Activated T-cell treated with anti-CD3 and anti-CD28 coated beads, Interleukin-2, amount 50 U/mL, for 24 hours (primary cell): ENCODE results near the gene PDE4B.

Experiments
- DNase-seq: peaks from one replicate; pipeline ENCODE4 v3.0.0-alpha.2; 2020
- H3K27ac Mint-ChIP-seq: 2 replicates; pipeline ENCODE4 v1.8.0; 2020; ENCODE audit warnings: mild to moderate bottlenecking, mixed read lengths
- H3K27me3 Mint-ChIP-seq: 2 replicates; pipeline ENCODE4 v1.8.0; 2020; ENCODE audit warnings: mixed read lengths
- H3K36me3 Mint-ChIP-seq: 2 replicates; pipeline ENCODE4 v1.8.0; 2020; ENCODE audit warnings: low read depth, mixed read lengths
- H3K4me1 Mint-ChIP-seq: 2 replicates; pipeline ENCODE4 v1.8.0; 2020; ENCODE audit warnings: low read depth, mixed read lengths
- H3K4me3 Mint-ChIP-seq: 2 replicates; pipeline ENCODE4 v1.8.0; 2020; ENCODE audit warnings: mild to moderate bottlenecking, moderate library complexity, mixed read lengths
- H3K9me3 Mint-ChIP-seq: 2 replicates; pipeline ENCODE4 v1.8.0; 2020; ENCODE audit warnings: mixed read lengths

PDE4B gene

GRCh38 chr1:65792669-65793358 is at the start of gene PDE4B:
Gene PDE4B, plus strand, starts transcription at chr1:65792895.
- Mint-ChIP-seq H3K36me3 (no peaks in the 10 kb centered on the region), H3K27ac (no peak within 1 kb of the TSS), H3K4me1 (no peaks in the 10 kb centered on the region), H3K27me3 (peaks cover 59% of the 10 kb centered on the region), H3K9me3 (peaks cover 6% of the 10 kb centered on the region), H3K4me3 (no peak within 1 kb of the TSS)
- no peak for DNase-seq

- Mint-ChIP-seq H3K9me3 (peaks cover 9% of the 10 kb centered on the region), H3K4me1 (no peaks in the 10 kb centered on the region), H3K36me3 (no peaks in the 10 kb centered on the region), H3K27me3 (peaks cover 16% of the 10 kb centered on the region), H3K4me3 (no peak overlapping the region), H3K27ac (no peak overlapping the region)
- no peak for DNase-seq
Measured at GRCh38 chr1:65744731-65745130, 48.0 kb upstream of the PDE4B start.

GRCh38 chr1:65751961-65752360 is 40.7 kb upstream of the PDE4B start:
- Mint-ChIP-seq H3K4me3 (no peak overlapping the region), H3K27me3 (peaks cover 17% of the 10 kb centered on the region), H3K4me1 (no peaks in the 10 kb centered on the region), H3K36me3 (no peaks in the 10 kb centered on the region), H3K27ac (no peak overlapping the region), H3K9me3 (no peaks in the 10 kb centered on the region)
- DNase-seq: no peak

GRCh38 chr1:65756616-65757015 is 36.1 kb upstream of the PDE4B start:
- H3K36me3 Mint-ChIP-seq: no peaks in the 10 kb centered on the region
- DNase-seq: no peak
- H3K27ac Mint-ChIP-seq: no peak overlapping the region
- peaks cover 17% of the 10 kb centered on the region for H3K27me3 Mint-ChIP-seq
- no peaks in the 10 kb centered on the region for H3K4me1 Mint-ChIP-seq
- no peaks in the 10 kb centered on the region for H3K9me3 Mint-ChIP-seq
- no peak overlapping the region for H3K4me3 Mint-ChIP-seq

- Mint-ChIP-seq H3K27ac (no peak overlapping the region), H3K36me3 (no peaks in the 10 kb centered on the region), H3K27me3 (peaks cover 16% of the 10 kb centered on the region), H3K4me3 (no peak overlapping the region), H3K4me1 (no peaks in the 10 kb centered on the region), H3K9me3 (no peaks in the 10 kb centered on the region)
- no peak for DNase-seq
Measured at GRCh38 chr1:65757531-65757930, 35.2 kb upstream of the PDE4B start.

- Mint-ChIP-seq H3K27me3 (peaks cover 15% of the 10 kb centered on the region), H3K36me3 (no peaks in the 10 kb centered on the region), H3K4me1 (no peaks in the 10 kb centered on the region), H3K4me3 (no peak overlapping the region), H3K27ac (no peak overlapping the region), H3K9me3 (no peaks in the 10 kb centered on the region)
- DNase-seq: no peak
Measured at GRCh38 chr1:65758128-65758527, 34.6 kb upstream of the PDE4B start.

GRCh38 chr1:65759516-65759915 is 33.2 kb upstream of the PDE4B start:
- Mint-ChIP-seq H3K4me1 (no peaks in the 10 kb centered on the region), H3K9me3 (no peaks in the 10 kb centered on the region), H3K27me3 (peaks cover 7% of the 10 kb centered on the region), H3K4me3 (no peak overlapping the region), H3K36me3 (no peaks in the 10 kb centered on the region), H3K27ac (no peak overlapping the region)
- no peak for DNase-seq

- H3K4me1 Mint-ChIP-seq: no peaks in the 10 kb centered on the region
Measured at GRCh38 chr1:65762081-65762862, 30.4 kb upstream of the PDE4B start.

GRCh38 chr1:65764052-65764451 is 28.6 kb upstream of the PDE4B start:
- H3K36me3 Mint-ChIP-seq: no peaks in the 10 kb centered on the region
- DNase-seq: no peak
- H3K9me3 Mint-ChIP-seq: peaks cover 2% of the 10 kb centered on the region
- no peak overlapping the region for H3K27ac Mint-ChIP-seq
- peaks cover 8% of the 10 kb centered on the region for H3K27me3 Mint-ChIP-seq
- no peaks in the 10 kb centered on the region for H3K4me1 Mint-ChIP-seq
- H3K4me3 Mint-ChIP-seq: no peak overlapping the region

More at GRCh38 chr1:65762081-65762862, 30.4 kb upstream of the PDE4B start:
- Mint-ChIP-seq H3K9me3 (peaks cover 2% of the 10 kb centered on the region), H3K27me3 (peaks cover 8% of the 10 kb centered on the region), H3K27ac (no peak overlapping the region), H3K36me3 (no peaks in the 10 kb centered on the region), H3K4me3 (no peak overlapping the region)
- DNase-seq: no peak

- no peak overlapping the region for H3K4me3 Mint-ChIP-seq
- no peak overlapping the region for H3K27ac Mint-ChIP-seq
- H3K27me3 Mint-ChIP-seq: peaks cover 5% of the 10 kb centered on the region
- no peak for DNase-seq
- H3K36me3 Mint-ChIP-seq: no peaks in the 10 kb centered on the region
- H3K4me1 Mint-ChIP-seq: no peaks in the 10 kb centered on the region
- peaks cover 2% of the 10 kb centered on the region for H3K9me3 Mint-ChIP-seq
Measured at GRCh38 chr1:65765631-65766030, 27.1 kb upstream of the PDE4B start.

GRCh38 chr1:65769636-65770035 is 23.1 kb upstream of the PDE4B start:
- H3K4me1 Mint-ChIP-seq: no peaks in the 10 kb centered on the region
- H3K27me3 Mint-ChIP-seq: peaks cover 5% of the 10 kb centered on the region
- H3K9me3 Mint-ChIP-seq: peaks cover 2% of the 10 kb centered on the region
- H3K27ac Mint-ChIP-seq: no peak overlapping the region
- DNase-seq: no peak
- no peak overlapping the region for H3K4me3 Mint-ChIP-seq
- no peaks in the 10 kb centered on the region for H3K36me3 Mint-ChIP-seq

GRCh38 chr1:65772607-65773006 is 20.1 kb upstream of the PDE4B start:
- Mint-ChIP-seq H3K4me3 (no peak overlapping the region), H3K4me1 (no peaks in the 10 kb centered on the region), H3K27me3 (peaks cover under 1% of the 10 kb centered on the region), H3K36me3 (no peaks in the 10 kb centered on the region), H3K9me3 (no peaks in the 10 kb centered on the region), H3K27ac (no peak overlapping the region)
- DNase-seq: no peak

GRCh38 chr1:65773391-65774123 is 19.1 kb upstream of the PDE4B start:
- Mint-ChIP-seq H3K4me1 (no peaks in the 10 kb centered on the region), H3K27ac (no peak overlapping the region), H3K4me3 (no peak overlapping the region), H3K36me3 (no peaks in the 10 kb centered on the region), H3K27me3 (peaks cover 3% of the 10 kb centered on the region), H3K9me3 (no peaks in the 10 kb centered on the region)
- no peak for DNase-seq

GRCh38 chr1:65788762-65789161 is 3.9 kb upstream of the PDE4B start:
- no peak overlapping the region for H3K27ac Mint-ChIP-seq
- no peaks in the 10 kb centered on the region for H3K4me1 Mint-ChIP-seq
- H3K36me3 Mint-ChIP-seq: no peaks in the 10 kb centered on the region
- no peak for DNase-seq
- H3K4me3 Mint-ChIP-seq: no peak overlapping the region
- H3K9me3 Mint-ChIP-seq: peaks cover 6% of the 10 kb centered on the region
- peaks cover 28% of the 10 kb centered on the region for H3K27me3 Mint-ChIP-seq

- Mint-ChIP-seq H3K9me3 (peaks cover 6% of the 10 kb centered on the region), H3K4me1 (no peaks in the 10 kb centered on the region), H3K27me3 (peaks cover 52% of the 10 kb centered on the region), H3K36me3 (no peaks in the 10 kb centered on the region), H3K4me3 (no peak overlapping the region), H3K27ac (no peak overlapping the region)
- DNase-seq: no peak
Measured at GRCh38 chr1:65791396-65791795, 1.3 kb upstream of the PDE4B start.
